ENCODE data around the gene CSNK1G2.

DNA sequence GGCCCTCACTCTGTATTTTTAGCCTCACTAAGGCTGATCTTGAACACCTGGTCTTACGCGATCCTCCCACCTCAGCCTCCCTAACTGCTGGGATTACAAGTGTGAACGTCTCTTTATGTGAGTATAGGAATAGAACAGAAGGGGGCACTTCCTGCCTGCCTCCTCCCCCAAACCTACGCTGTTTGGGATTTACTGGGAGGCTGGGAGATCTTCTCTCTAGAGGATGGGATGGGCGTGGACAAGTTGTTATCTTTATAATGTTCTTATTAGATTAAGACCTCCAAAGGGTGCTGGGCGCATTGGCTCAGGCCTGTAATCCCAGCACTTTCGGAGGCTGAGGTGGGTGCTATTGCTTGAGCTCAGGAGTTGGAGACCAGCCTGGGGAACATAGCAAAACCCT lies 2.9 kb upstream of the CSNK1G2 start:
- TF ChIP-seq POLR2A (IDR thresholded peaks at IDR 0.05; ENCODE audit: low read depth, low read length) (no peak), TAF1 (IDR thresholded peaks at IDR 0.05; ENCODE audit: low read depth, low read length) (no peak)

Data from GM12891 (cell line).